ENCODE measurements around the gene SSC4D. TPM values are rescaled to one million over a fixed set of nuclear protein-coding genes. Genes with fewer than 3 reads are reported as not detected.

The SSC4D gene
- total and polyA plus RNA-seq, 2 experiments from 2014 or later, result 4.9 to 11.4 TPM

- no peak overlapping the region for H3K4me3 Mint-ChIP-seq
- H3K27ac Mint-ChIP-seq, result no peak overlapping the region
- TF ChIP-seq POLR2AphosphoS5 (IDR thresholded peaks at IDR 0.05; ENCODE audit: low read depth) (no peak), ETS1 (IDR thresholded peaks at IDR 0.05) (no peak), CTCF (conservative IDR thresholded peaks at IDR 0.05; ENCODE audit: low read depth in 2 of 2) (no peak), ZNF114 (CRISPR knock-in tag; IDR thresholded peaks at IDR 0.05) (no peak), ZNF331 (CRISPR knock-in tag; IDR thresholded peaks at IDR 0.05; ENCODE audit: low read depth) (no peak), JUNB (IDR thresholded peaks at IDR 0.05; ENCODE audit: unreplicated experiment) (no peak), REST (IDR thresholded peaks at IDR 0.05; ENCODE audit: unreplicated experiment) (no peak), EZH2phosphoT487 (IDR thresholded peaks at IDR 0.05; ENCODE audit: unreplicated experiment) (no peak), CREB1 (CRISPR knock-in tag; IDR thresholded peaks at IDR 0.05; ENCODE audit: low read depth) (no peak), STAT1 (IDR thresholded peaks at IDR 0.05; ENCODE audit: unreplicated experiment) (no peak), EZH2 (IDR thresholded peaks at IDR 0.05; ENCODE audit: low read depth, unreplicated experiment) (no peak), NANOG (IDR thresholded peaks at IDR 0.05; ENCODE audit: borderline replicate concordance) (no peak)
- Histone ChIP-seq H3K79me2 (replicated peaks; ENCODE audit: insufficient read depth) (peaks cover 100% of the 10 kb centered on the region), H2AFZ (no peak overlapping the region), H3K27me3 (ENCODE audit: insufficient read depth) (no peaks in the 10 kb centered on the region), H3F3A (replicated peaks; ENCODE audit: low read depth) (peaks cover 16% of the 10 kb centered on the region), H3K9me2 (ENCODE audit: insufficient read depth) (no peaks in the 10 kb centered on the region), H3K4me3 (no peak overlapping the region), H4K20me1 (replicated peaks; ENCODE audit: insufficient read depth) (peaks cover 95% of the 10 kb centered on the region), H3K4me2 (no peak overlapping the region), H3K4me1 (ENCODE audit: insufficient read depth) (peaks cover 10% of the 10 kb centered on the region), H3K36me3 (ENCODE audit: insufficient read depth) (peaks cover 55% of the 10 kb centered on the region), H3K27ac (ENCODE audit: low read depth) (0 out of 2 replicates have a peak overlapping the region, but pooled peaks have one; percentile 32)
- DNase-seq (ENCODE audit: low spot score), result no peak
- H3K4me1 Mint-ChIP-seq, result peaks cover 52% of the 10 kb centered on the region
- H3K27me3 Mint-ChIP-seq (ENCODE audit: insufficient read depth, low read depth, poor library complexity), result peaks cover 13% of the 10 kb centered on the region
- no peak for ATAC-seq
- H3K36me3 Mint-ChIP-seq (ENCODE audit: low read depth), result peaks cover 91% of the 10 kb centered on the region
- H3K9me3 Mint-ChIP-seq, result no peaks in the 10 kb centered on the region
These were observed 66.1 kb downstream of the SSC4D start for GRCh38 chr7:76343294-76343930.
